Measurements from ENCODE around the gene MANEAL. TPM values are rescaled to one million over a fixed set of nuclear protein-coding genes. Genes with fewer than 3 reads are reported as not detected.

Gene MANEAL
- total and polyA plus RNA-seq, 2 donors (not counting 1 experiment from before 2014, with no cell fraction given): 3.1 to 6.6 TPM

DNA sequence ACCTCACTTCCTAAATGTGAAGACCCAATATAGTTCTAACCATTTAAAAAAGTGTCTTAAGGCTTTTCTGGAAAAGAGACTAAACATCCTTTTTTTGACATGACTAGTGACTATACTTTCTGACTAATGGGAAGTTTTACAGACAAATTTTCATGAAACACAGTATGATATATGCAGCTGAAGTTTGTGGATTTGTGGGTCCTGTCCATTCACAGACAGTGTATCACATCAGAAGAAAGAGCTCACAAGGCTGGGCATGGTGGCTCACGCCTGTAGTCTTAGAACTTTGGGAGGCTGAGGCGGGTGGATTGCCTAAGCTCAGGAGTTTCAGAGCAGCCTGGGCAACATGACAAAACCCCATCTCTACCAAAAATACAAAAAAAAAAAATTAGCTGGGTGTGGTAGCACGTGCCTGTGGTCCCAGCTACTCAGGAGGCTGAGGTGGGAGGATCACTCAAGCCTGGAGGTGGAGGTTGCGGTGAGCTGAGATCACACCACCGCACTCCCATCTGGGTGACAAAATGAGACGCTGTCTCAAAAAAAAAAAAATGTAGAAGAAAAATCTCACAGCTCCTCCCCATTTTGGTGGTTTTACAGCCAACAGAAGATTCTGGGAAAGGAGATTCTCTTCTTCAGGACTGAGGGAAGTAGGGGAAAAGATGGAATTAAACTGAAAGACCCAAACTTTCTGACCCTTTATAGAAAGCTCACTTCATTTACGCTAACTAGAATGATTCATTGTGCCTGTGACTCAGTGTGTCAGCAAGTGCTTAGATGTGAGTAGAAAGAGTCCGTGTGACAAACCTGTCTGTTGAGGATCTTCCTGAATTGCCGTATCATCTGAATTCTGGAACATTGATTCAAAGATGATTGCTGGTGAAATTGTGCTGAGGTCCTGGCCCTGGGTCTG lies 29.5 kb downstream of the MANEAL start:
- Histone ChIP-seq H3K36me3 (replicated peaks in 1 of 2; ENCODE audit: control extremely low read depth in 1 of 2, control insufficient read depth in 1 of 2, extremely low read depth in 1 of 2, insufficient read depth in 2 of 2, low read length in 1 of 2) (peaks cover 5 to 38% of the 10 kb centered on the region in 2 experiments), H3K4me1 (ENCODE audit: control insufficient read depth in 2 of 2, insufficient read depth in 2 of 2, low read length in 2 of 2) (peaks cover 6 to 13% of the 10 kb centered on the region in 2 donors), H3K27me3 (replicated peaks in 1 of 4; ENCODE audit: control extremely low read depth in 1 of 4, control insufficient read depth in 3 of 4, insufficient read depth in 4 of 4, low read length in 3 of 4) (no peaks in the 10 kb centered on the region), H3K9me3 (ENCODE audit: control extremely low read depth in 1 of 3, control insufficient read depth in 2 of 3, insufficient read depth in 1 of 3, low read length in 2 of 3) (no peaks in the 10 kb centered on the region), H3K4me3 (ENCODE audit: control extremely low read depth in 1 of 5, extremely low read depth in 1 of 5, insufficient read depth in 1 of 5, low read depth in 2 of 5, low read length in 4 of 5) (no peak overlapping the region), H3K9ac (ENCODE audit: low read length) (no peak overlapping the region), H3K4me2 (replicated peaks; ENCODE audit: low read depth, low read length, poor library complexity, severe bottlenecking) (no peak overlapping the region), H2AFZ (ENCODE audit: insufficient read depth, low read depth, low read length, poor library complexity, severe bottlenecking) (no peak overlapping the region), H4K20me1 (ENCODE audit: control insufficient read depth, insufficient read depth, low read length, poor library complexity, severe bottlenecking) (no peaks in the 10 kb centered on the region), H3K27ac (ENCODE audit: low read length in 2 of 2) (no peak overlapping the region), H3K79me2 (ENCODE audit: control insufficient read depth, insufficient read depth, low read length) (peaks cover 4% of the 10 kb centered on the region)
- 92% methylated on average over 3 of the region's 9 CpGs for WGBS (ENCODE audit: insufficient coverage)
- DNase-seq (no peak), ATAC-seq (ENCODE audit: low read depth) (no peak)
- no peak for TF ChIP-seq EZH2 (IDR thresholded peaks at IDR 0.05; ENCODE audit: borderline replicate concordance, insufficient read depth, low read depth, low read length, poor library complexity, severe bottlenecking)
- TF ChIP-seq, protein P1, sequence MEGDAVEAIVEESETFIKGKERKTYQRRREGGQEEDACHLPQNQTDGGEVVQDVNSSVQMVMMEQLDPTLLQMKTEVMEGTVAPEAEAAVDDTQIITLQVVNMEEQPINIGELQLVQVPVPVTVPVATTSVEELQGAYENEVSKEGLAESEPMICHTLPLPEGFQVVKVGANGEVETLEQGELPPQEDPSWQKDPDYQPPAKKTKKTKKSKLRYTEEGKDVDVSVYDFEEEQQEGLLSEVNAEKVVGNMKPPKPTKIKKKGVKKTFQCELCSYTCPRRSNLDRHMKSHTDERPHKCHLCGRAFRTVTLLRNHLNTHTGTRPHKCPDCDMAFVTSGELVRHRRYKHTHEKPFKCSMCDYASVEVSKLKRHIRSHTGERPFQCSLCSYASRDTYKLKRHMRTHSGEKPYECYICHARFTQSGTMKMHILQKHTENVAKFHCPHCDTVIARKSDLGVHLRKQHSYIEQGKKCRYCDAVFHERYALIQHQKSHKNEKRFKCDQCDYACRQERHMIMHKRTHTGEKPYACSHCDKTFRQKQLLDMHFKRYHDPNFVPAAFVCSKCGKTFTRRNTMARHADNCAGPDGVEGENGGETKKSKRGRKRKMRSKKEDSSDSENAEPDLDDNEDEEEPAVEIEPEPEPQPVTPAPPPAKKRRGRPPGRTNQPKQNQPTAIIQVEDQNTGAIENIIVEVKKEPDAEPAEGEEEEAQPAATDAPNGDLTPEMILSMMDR (IDR thresholded peaks at IDR 0.05): no peak
- CTCF ChIA-PET: interaction anchor here (1.0 to 1.6 kb wide), 3 partner anchors 11 to 71 kb away, joined by 3 to 6 read pairs (median 4); partner anchors contain the start of gene MTF1
- POLR2A ChIA-PET: no interaction called here
- intact Hi-C loops (cut with micrococcal nuclease): no loop called here
- Mint-ChIP-seq H3K27me3 (no peaks in the 10 kb centered on the region), H3K9me3 (ENCODE audit: insufficient read depth) (no peaks in the 10 kb centered on the region), H3K27ac (no peak overlapping the region), H3K4me3 (no peak overlapping the region), H3K4me1 (peaks cover 18% of the 10 kb centered on the region)

DNA sequence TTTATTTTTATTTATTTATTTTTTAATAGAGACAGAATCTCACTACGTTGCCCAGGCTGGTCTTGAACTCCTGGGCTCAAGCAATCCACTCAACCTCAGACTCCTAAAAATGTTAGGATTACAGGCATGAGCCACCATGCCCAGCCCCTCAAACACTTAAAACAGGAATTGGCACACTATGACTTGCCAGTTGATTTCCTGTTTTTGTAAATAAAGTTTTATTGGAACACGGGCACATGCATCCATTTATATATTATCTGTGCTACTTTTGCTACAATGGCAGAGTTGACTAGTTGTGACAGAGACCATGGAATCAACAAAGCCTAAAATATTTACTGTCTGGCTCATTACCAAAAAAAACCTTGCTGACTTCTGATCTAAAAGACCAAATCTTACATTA lies 30.4 kb downstream of the MANEAL start:
- no peaks in the 10 kb centered on the region for H4K20me1 ChIP-seq (ENCODE audit: control insufficient read depth, insufficient read depth, low read length, poor library complexity, severe bottlenecking)
- ChIA-PET CTCF (interaction anchor here (1.6 kb wide), 1 partner anchor 12 kb away, joined by 6 read pairs; no protein-coding TSS in a partner anchor), POLR2A (no interaction called here)
- H3K27me3 ChIP-seq (replicated peaks in 1 of 4; ENCODE audit: control extremely low read depth in 1 of 4, control insufficient read depth in 3 of 4, insufficient read depth in 4 of 4, low read length in 3 of 4): no peaks in the 10 kb centered on the region
- DNase-seq: no peak
- H3K4me3 ChIP-seq (ENCODE audit: control extremely low read depth in 1 of 5, extremely low read depth in 1 of 5, insufficient read depth in 1 of 5, low read depth in 2 of 5, low read length in 4 of 5): no peak overlapping the region
- Mint-ChIP-seq H3K4me3 (no peak overlapping the region), H3K27ac (no peak overlapping the region), H3K27me3 (no peaks in the 10 kb centered on the region), H3K9me3 (ENCODE audit: insufficient read depth) (no peaks in the 10 kb centered on the region), H3K4me1 (peaks cover 18% of the 10 kb centered on the region)
- intact Hi-C loops (cut with micrococcal nuclease): no loop called here
- H3K9ac ChIP-seq (ENCODE audit: low read length): no peak overlapping the region
- no peak for TF ChIP-seq EZH2 (IDR thresholded peaks at IDR 0.05; ENCODE audit: borderline replicate concordance, insufficient read depth, low read depth, low read length, poor library complexity, severe bottlenecking)
- TF ChIP-seq, protein P1 (IDR thresholded peaks at IDR 0.05): no peak
- no peak for ATAC-seq (ENCODE audit: low read depth)
- H2AFZ ChIP-seq (ENCODE audit: insufficient read depth, low read depth, low read length, poor library complexity, severe bottlenecking): no peak overlapping the region
- H3K4me1 ChIP-seq (ENCODE audit: control insufficient read depth in 2 of 2, insufficient read depth in 2 of 2, low read length in 2 of 2): peaks cover 6 to 13% of the 10 kb centered on the region in 2 donors
- no peak overlapping the region for H3K27ac ChIP-seq (ENCODE audit: low read length in 2 of 2)
- H3K79me2 ChIP-seq (ENCODE audit: control insufficient read depth, insufficient read depth, low read length): peaks cover under 1% of the 10 kb centered on the region
- H3K4me2 ChIP-seq (replicated peaks; ENCODE audit: low read depth, low read length, poor library complexity, severe bottlenecking): no peak overlapping the region
- WGBS (ENCODE audit: insufficient coverage): no CpG with 5 or more reads among the region's 2 CpGs
- H3K9me3 ChIP-seq (ENCODE audit: control extremely low read depth in 1 of 3, control insufficient read depth in 2 of 3, insufficient read depth in 1 of 3, low read length in 2 of 3): no peaks in the 10 kb centered on the region
- H3K36me3 ChIP-seq (replicated peaks in 1 of 2; ENCODE audit: control extremely low read depth in 1 of 2, control insufficient read depth in 1 of 2, extremely low read depth in 1 of 2, insufficient read depth in 2 of 2, low read length in 1 of 2): peaks cover 5 to 38% of the 10 kb centered on the region in 2 experiments
